ENCODE measurements around the gene KLHL41.
"Not testable (repeated sequence)": the region's sequence is repeated elsewhere in the genome, so short reads cannot be mapped to it uniquely, and the experiment has no call there.

GRCh38 chr2:169575264-169575663 is 65.8 kb downstream of the KLHL41 start:
- TF ChIP-seq, protein P1, sequence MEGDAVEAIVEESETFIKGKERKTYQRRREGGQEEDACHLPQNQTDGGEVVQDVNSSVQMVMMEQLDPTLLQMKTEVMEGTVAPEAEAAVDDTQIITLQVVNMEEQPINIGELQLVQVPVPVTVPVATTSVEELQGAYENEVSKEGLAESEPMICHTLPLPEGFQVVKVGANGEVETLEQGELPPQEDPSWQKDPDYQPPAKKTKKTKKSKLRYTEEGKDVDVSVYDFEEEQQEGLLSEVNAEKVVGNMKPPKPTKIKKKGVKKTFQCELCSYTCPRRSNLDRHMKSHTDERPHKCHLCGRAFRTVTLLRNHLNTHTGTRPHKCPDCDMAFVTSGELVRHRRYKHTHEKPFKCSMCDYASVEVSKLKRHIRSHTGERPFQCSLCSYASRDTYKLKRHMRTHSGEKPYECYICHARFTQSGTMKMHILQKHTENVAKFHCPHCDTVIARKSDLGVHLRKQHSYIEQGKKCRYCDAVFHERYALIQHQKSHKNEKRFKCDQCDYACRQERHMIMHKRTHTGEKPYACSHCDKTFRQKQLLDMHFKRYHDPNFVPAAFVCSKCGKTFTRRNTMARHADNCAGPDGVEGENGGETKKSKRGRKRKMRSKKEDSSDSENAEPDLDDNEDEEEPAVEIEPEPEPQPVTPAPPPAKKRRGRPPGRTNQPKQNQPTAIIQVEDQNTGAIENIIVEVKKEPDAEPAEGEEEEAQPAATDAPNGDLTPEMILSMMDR (IDR thresholded peaks at IDR 0.05): not testable (repeated sequence)
- TF ChIP-seq POLR2A (IDR thresholded peaks at IDR 0.05): not testable (repeated sequence)
